RWPE2 (cell line): ENCODE data around the gene MAP3K6.
A peak's percentile ranks its signal among the peaks of the same experiment; 100 is the strongest.

Experiments
- ATAC-seq: fragments of 200-7000 bp; cut with Tn5 transposase; 3 replicates; pipeline ENCODE4 v1.9.1; 2021; ENCODE audit warnings: low read depth
- DNase-seq: peaks from one replicate; pipeline ENCODE4 v3.0.0-alpha.2; 2020; ENCODE audit warnings: low spot score
- H3K27ac ChIP-seq: fragments of 450-650 bp; 2 replicates; pipeline ENCODE4 v1.5.1; 2017; ENCODE audit warnings: mild to moderate bottlenecking; ENCODE audit not compliant: poor library complexity, severe bottlenecking
- H3K27me3 ChIP-seq: fragments of 250-450 bp; sonication (Bioruptor Pico); 2 replicates; pipeline ENCODE4 v1.5.1; 2021; ENCODE audit warnings: mild to moderate bottlenecking, moderate library complexity; ENCODE audit not compliant: insufficient read depth, poor library complexity, severe bottlenecking
- H3K36me3 ChIP-seq: fragments of 250-450 bp; sonication (Bioruptor Pico); 2 replicates; pipeline ENCODE4 v1.5.1; 2020; ENCODE audit warnings: low read depth, mild to moderate bottlenecking, moderate library complexity
- H3K4me1 ChIP-seq: fragments of 250-450 bp; sonication (Bioruptor Pico); 2 replicates; pipeline ENCODE4 v1.5.1; 2021; ENCODE audit warnings: mild to moderate bottlenecking, moderate library complexity; ENCODE audit not compliant: insufficient read depth, poor library complexity, severe bottlenecking
- H3K4me3 ChIP-seq: fragments of 250-450 bp; sonication (Bioruptor Pico); 2 replicates; pipeline ENCODE4 v1.5.1; 2021; ENCODE audit warnings: mild to moderate bottlenecking, moderate library complexity; ENCODE audit not compliant: severe bottlenecking
- H3K9me3 ChIP-seq: fragments of 250-450 bp; sonication (Bioruptor Pico); 2 replicates; pipeline ENCODE4 v1.5.1; 2021; ENCODE audit warnings: mild to moderate bottlenecking, moderate library complexity; ENCODE audit not compliant: severe bottlenecking
- CTCF ChIP-seq: fragments of 450-650 bp; IDR thresholded peaks from one replicate; pipeline ENCODE4 v1.5.1; 2017; ENCODE audit warnings: mild to moderate bottlenecking, moderate library complexity; ENCODE audit not compliant: poor library complexity, severe bottlenecking

Gene MAP3K6

GRCh38 chr1:27366411-27367159 is at the start of gene MAP3K6:
Gene MAP3K6 (minus strand): TSS chr1:27366961. CDS start chr1:27366597, 364 bp downstream.
- peak; percentile 82 for TF ChIP-seq CTCF
- Histone ChIP-seq H3K4me3 (peak within 1 kb of the TSS; percentile 82), H3K36me3 (peaks cover 17% of the 10 kb centered on the region), H3K9me3 (no peaks in the 10 kb centered on the region), H3K27me3 (no peaks in the 10 kb centered on the region), H3K27ac (peak within 1 kb of the TSS; percentile 91), H3K4me1 (peaks cover 6% of the 10 kb centered on the region)
- ATAC-seq = peak; percentile 83
- DNase-seq = peak; percentile 92

GRCh38 chr1:27414091-27414490 is 47.3 kb upstream of the MAP3K6 start:
- no peak overlapping the region for H3K27ac ChIP-seq
- H3K4me1 ChIP-seq = no peaks in the 10 kb centered on the region
- no peak for DNase-seq
- TF ChIP-seq CTCF = no peak
- no peak overlapping the region for H3K4me3 ChIP-seq
- no peak for ATAC-seq
- H3K9me3 ChIP-seq = no peaks in the 10 kb centered on the region
- peaks cover 84% of the 10 kb centered on the region for H3K36me3 ChIP-seq
- H3K27me3 ChIP-seq = no peaks in the 10 kb centered on the region

GRCh38 chr1:27413004-27413403 is 46.2 kb upstream of the MAP3K6 start:
- Histone ChIP-seq H3K4me3 (no peak overlapping the region), H3K27ac (no peak overlapping the region), H3K9me3 (no peaks in the 10 kb centered on the region), H3K27me3 (no peaks in the 10 kb centered on the region), H3K36me3 (peaks cover 84% of the 10 kb centered on the region), H3K4me1 (no peaks in the 10 kb centered on the region)
- no peak for TF ChIP-seq CTCF
- ATAC-seq = no peak
- DNase-seq = no peak

- H3K36me3 ChIP-seq = peaks cover 84% of the 10 kb centered on the region
- DNase-seq = no peak
- no peaks in the 10 kb centered on the region for H3K27me3 ChIP-seq
These were observed 45.7 kb upstream of the MAP3K6 start for GRCh38 chr1:27412502-27412901.

More at GRCh38 chr1:27412502-27412901, 45.7 kb upstream of the MAP3K6 start:
- H3K4me1 ChIP-seq = no peaks in the 10 kb centered on the region
- no peak overlapping the region for H3K4me3 ChIP-seq
- no peak for ATAC-seq
- no peaks in the 10 kb centered on the region for H3K9me3 ChIP-seq
- no peak for TF ChIP-seq CTCF
- H3K27ac ChIP-seq = no peak overlapping the region
